GM10266 (cell line): ENCODE results near the gene EYA4.

ENCODE experiments used
- DNase-seq: peaks from one replicate; pipeline ENCODE4 v3.0.0; 2012; ENCODE audit errors: extremely low spot score
- TF ChIP-seq, protein P1 (sequence below): IDR thresholded peaks from 2 replicates; pipeline ENCODE4 v1.5.1; 2012; ENCODE audit warnings: mild to moderate bottlenecking, low read depth; ENCODE audit not compliant: control insufficient read depth, insufficient read depth; ENCODE audit errors: missing control alignments

The EYA4 gene

DNA sequence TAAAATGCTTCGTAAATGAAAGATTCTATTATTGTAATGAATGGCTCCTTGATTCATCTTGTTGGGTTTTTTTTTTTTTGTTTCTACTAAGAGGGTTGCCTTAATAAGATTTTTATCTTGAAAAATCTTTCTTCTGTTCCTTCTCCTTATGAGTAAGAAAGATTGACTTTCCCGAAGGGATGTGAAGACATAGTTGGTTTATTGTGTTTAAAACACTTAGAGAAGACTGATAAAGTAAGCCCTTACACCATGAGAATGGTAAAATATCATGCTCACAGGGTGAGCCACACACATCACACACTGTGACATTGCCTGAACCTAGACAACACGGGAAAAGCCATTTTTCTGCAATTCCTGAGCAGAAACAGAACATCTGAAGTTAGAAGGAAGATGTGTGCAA is 330.5 kb downstream of the EYA4 start:
- TF ChIP-seq, protein P1, sequence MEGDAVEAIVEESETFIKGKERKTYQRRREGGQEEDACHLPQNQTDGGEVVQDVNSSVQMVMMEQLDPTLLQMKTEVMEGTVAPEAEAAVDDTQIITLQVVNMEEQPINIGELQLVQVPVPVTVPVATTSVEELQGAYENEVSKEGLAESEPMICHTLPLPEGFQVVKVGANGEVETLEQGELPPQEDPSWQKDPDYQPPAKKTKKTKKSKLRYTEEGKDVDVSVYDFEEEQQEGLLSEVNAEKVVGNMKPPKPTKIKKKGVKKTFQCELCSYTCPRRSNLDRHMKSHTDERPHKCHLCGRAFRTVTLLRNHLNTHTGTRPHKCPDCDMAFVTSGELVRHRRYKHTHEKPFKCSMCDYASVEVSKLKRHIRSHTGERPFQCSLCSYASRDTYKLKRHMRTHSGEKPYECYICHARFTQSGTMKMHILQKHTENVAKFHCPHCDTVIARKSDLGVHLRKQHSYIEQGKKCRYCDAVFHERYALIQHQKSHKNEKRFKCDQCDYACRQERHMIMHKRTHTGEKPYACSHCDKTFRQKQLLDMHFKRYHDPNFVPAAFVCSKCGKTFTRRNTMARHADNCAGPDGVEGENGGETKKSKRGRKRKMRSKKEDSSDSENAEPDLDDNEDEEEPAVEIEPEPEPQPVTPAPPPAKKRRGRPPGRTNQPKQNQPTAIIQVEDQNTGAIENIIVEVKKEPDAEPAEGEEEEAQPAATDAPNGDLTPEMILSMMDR: no peak
- no peak for DNase-seq

DNA sequence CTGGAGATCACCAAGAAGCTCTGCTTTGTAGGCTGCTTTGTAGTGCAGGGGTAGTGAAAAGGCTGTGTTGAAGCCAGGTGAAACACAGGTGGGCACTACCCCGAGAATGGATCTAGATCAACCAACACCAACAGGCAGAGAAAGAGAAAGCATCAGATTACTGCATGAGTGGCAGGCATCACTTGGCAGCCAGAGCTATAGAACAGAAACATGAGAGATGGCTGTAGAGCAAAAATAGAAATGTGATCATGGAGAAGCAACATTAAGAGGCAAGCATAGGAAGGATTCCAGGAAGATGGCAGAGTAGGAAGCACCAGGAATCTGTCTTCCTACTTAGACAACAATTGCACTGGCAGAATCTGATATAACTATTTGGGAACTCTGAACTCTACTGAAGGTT is 336.7 kb downstream of the EYA4 start:
- TF ChIP-seq, protein P1: no peak
- DNase-seq: no peak
